Hepatocyte (in vitro differentiated cells): ENCODE results near the gene GRIK4. TPM values are rescaled to one million over a fixed set of nuclear protein-coding genes. Genes with fewer than 3 reads are reported as not detected.

ENCODE experiments used
- DNase-seq: peaks from one replicate; pipeline ENCODE4 v3.0.0-alpha.2; 2016; ENCODE audit warnings: low spot score
- H2AFZ ChIP-seq: fragments of 200-600 bp; sonication (generic); 2 replicates; pipeline ENCODE4 v1.6.0; 2016; ENCODE audit warnings: antibody characterized with exemption, mild to moderate bottlenecking
- H3K27ac ChIP-seq: fragments of 200-600 bp; sonication (generic); 2 replicates; pipeline ENCODE4 v1.5.1; 2016; ENCODE audit warnings: mild to moderate bottlenecking
- H3K27me3 ChIP-seq: fragments of 200-600 bp; sonication (generic); 2 replicates; pipeline ENCODE4 v1.6.1; 2016
- H3K36me3 ChIP-seq: fragments of 200-600 bp; sonication (generic); replicated peaks from 2 replicates; pipeline ENCODE4 v1.5.1; 2016; ENCODE audit warnings: low read depth; ENCODE audit not compliant: insufficient read depth
- H3K4me1 ChIP-seq: fragments of 200-600 bp; sonication (generic); 2 replicates; pipeline ENCODE4 v1.5.1; 2016; ENCODE audit warnings: mild to moderate bottlenecking, moderate library complexity; ENCODE audit not compliant: insufficient read depth
- H3K4me2 ChIP-seq: fragments of 200-600 bp; sonication (generic); 2 replicates; pipeline ENCODE4 v1.6.0; 2016
- H3K4me3 ChIP-seq: fragments of 200-600 bp; sonication (generic); 2 replicates; pipeline ENCODE4 v1.5.1; 2016; ENCODE audit warnings: mild to moderate bottlenecking
- H3K79me2 ChIP-seq: fragments of 200-600 bp; sonication (generic); 2 replicates; pipeline ENCODE4 v1.6.0; 2017; ENCODE audit warnings: mild to moderate bottlenecking
- H3K9me2 ChIP-seq: fragments of 200-600 bp; sonication (generic); replicated peaks from 2 replicates; pipeline ENCODE4 v1.6.0; 2017; ENCODE audit warnings: mild to moderate bottlenecking; ENCODE audit not compliant: insufficient read depth
- H3K9me3 ChIP-seq: fragments of 200-600 bp; sonication (generic); 2 replicates; pipeline ENCODE4 v1.5.1; 2016; ENCODE audit warnings: low read depth, mild to moderate bottlenecking
- H4K20me1 ChIP-seq: fragments of 200-600 bp; sonication (generic); 2 replicates; pipeline ENCODE4 v1.6.0; 2016; ENCODE audit warnings: mild to moderate bottlenecking; ENCODE audit not compliant: insufficient read depth, poor library complexity, severe bottlenecking
- EZH2 ChIP-seq: fragments of 200-600 bp; sonication (generic); IDR thresholded peaks from 2 replicates; pipeline ENCODE4 v1.6.1; 2016; ENCODE audit warnings: antibody characterized with exemption, mild to moderate bottlenecking, borderline replicate concordance
- EZH2phosphoT487 ChIP-seq: fragments of 200-600 bp; sonication (generic); IDR thresholded peaks from one replicate; pipeline ENCODE4 v1.6.1; 2018; ENCODE audit warnings: antibody characterized with exemption, mild to moderate bottlenecking, low read depth, moderate library complexity; ENCODE audit not compliant: unreplicated experiment, severe bottlenecking
- WGBS: methylation state at CpG from one replicate; pipeline ENCODE4 v1.1.6; 2016; ENCODE audit warnings: low lambda C conversion rate; ENCODE audit errors: missing lambda C conversion rate; 5-methylcytosine and 5-hydroxymethylcytosine counted together
- polyA plus RNA-seq: library from polyadenylated mRNA; unstranded; fragments of >200 nt; fragmentation: Nextera tagmentation; extraction: Ambion mirVana; gene quantifications from 2 replicates; pipeline ENCODE4 v1.2.1, GENCODE V29; 2016
- total RNA-seq: library from RNA; depleted of rRNA; stranded (reverse); fragments of >200 nt; gene quantifications from 2 replicates; pipeline ENCODE4 v1.2.3, GENCODE V29; 2014
- TF ChIP-seq, protein P1 (sequence below): fragments of 200-600 bp; sonication (generic); IDR thresholded peaks from 2 replicates; pipeline ENCODE4 v1.5.1; 2016; ENCODE audit warnings: antibody characterized with exemption, mild to moderate bottlenecking; ENCODE audit not compliant: poor library complexity

Gene GRIK4
- total and polyA plus RNA-seq, 2 experiments from 2014 or later, result 1.5 to 2.3 TPM

DNA sequence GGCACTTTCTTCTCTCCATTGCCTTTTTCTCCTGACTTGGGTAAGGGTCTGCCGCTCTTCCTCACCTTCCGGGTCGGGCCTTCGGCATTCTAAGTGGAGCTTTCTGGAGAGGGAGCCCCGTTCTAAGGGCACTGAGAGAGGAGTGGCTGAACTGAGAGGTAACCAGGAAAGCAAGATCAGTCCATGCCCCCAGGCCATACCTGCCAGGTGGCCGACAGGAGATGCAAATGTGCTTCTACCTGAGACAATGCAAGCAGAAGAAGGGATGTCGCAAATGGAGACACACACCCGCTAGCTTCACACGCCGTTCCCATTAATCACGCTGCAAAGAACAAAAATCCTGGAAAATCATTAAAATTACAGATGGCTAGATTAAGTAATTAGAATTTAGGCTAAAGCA is 356.0 kb downstream of the GRIK4 start:
- no peak overlapping the region for H3K4me3 ChIP-seq
- H4K20me1 ChIP-seq, result no peaks in the 10 kb centered on the region
- no peak for TF ChIP-seq EZH2
- TF ChIP-seq, protein P1, sequence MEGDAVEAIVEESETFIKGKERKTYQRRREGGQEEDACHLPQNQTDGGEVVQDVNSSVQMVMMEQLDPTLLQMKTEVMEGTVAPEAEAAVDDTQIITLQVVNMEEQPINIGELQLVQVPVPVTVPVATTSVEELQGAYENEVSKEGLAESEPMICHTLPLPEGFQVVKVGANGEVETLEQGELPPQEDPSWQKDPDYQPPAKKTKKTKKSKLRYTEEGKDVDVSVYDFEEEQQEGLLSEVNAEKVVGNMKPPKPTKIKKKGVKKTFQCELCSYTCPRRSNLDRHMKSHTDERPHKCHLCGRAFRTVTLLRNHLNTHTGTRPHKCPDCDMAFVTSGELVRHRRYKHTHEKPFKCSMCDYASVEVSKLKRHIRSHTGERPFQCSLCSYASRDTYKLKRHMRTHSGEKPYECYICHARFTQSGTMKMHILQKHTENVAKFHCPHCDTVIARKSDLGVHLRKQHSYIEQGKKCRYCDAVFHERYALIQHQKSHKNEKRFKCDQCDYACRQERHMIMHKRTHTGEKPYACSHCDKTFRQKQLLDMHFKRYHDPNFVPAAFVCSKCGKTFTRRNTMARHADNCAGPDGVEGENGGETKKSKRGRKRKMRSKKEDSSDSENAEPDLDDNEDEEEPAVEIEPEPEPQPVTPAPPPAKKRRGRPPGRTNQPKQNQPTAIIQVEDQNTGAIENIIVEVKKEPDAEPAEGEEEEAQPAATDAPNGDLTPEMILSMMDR, result no peak
- no peak for TF ChIP-seq EZH2phosphoT487
- no peak overlapping the region for H3K27ac ChIP-seq
- no peaks in the 10 kb centered on the region for H3K9me2 ChIP-seq
- no peaks in the 10 kb centered on the region for H3K4me1 ChIP-seq
- H3K9me3 ChIP-seq, result no peaks in the 10 kb centered on the region
- H3K27me3 ChIP-seq, result peaks cover 20% of the 10 kb centered on the region
- DNase-seq, result no peak
- no peaks in the 10 kb centered on the region for H3K79me2 ChIP-seq
- H3K36me3 ChIP-seq, result no peaks in the 10 kb centered on the region
- H3K4me2 ChIP-seq, result no peak overlapping the region
- no peak overlapping the region for H2AFZ ChIP-seq
- 61% methylated on average over 11 of the region's 11 CpGs for WGBS

DNA sequence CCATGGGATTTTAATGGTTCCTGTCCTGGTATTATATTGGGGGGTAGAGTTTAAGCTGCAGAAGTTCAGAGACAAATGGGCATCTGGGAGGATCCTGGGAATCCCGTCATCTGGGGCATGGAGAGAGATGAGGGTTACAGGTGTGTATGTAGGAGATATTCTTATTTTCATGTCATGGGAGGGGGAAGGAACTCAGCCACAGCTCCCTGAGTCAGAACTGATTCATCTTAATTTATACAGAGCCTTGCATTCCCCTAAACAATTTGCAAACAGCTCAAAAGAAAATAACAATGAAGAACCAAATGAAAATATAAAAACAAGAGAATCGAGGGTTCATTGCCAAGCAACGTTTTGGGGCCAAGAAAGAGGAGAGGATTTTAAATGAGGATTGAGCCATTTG is 356.4 kb downstream of the GRIK4 start:
- TF ChIP-seq, protein P1, result no peak
- no peak for TF ChIP-seq EZH2phosphoT487
- TF ChIP-seq EZH2, result no peak
- no peak overlapping the region for H3K4me3 ChIP-seq
- H3K9me3 ChIP-seq, result no peaks in the 10 kb centered on the region
- H3K9me2 ChIP-seq, result no peaks in the 10 kb centered on the region
- no peak overlapping the region for H3K27ac ChIP-seq
- no peak for DNase-seq
- H4K20me1 ChIP-seq, result no peaks in the 10 kb centered on the region
- no peaks in the 10 kb centered on the region for H3K79me2 ChIP-seq
- H3K36me3 ChIP-seq, result no peaks in the 10 kb centered on the region
- H3K4me2 ChIP-seq, result no peak overlapping the region
- H3K27me3 ChIP-seq, result peaks cover 20% of the 10 kb centered on the region
- no peaks in the 10 kb centered on the region for H3K4me1 ChIP-seq
- H2AFZ ChIP-seq, result no peak overlapping the region
- 69% methylated on average over 3 of the region's 3 CpGs for WGBS

DNA sequence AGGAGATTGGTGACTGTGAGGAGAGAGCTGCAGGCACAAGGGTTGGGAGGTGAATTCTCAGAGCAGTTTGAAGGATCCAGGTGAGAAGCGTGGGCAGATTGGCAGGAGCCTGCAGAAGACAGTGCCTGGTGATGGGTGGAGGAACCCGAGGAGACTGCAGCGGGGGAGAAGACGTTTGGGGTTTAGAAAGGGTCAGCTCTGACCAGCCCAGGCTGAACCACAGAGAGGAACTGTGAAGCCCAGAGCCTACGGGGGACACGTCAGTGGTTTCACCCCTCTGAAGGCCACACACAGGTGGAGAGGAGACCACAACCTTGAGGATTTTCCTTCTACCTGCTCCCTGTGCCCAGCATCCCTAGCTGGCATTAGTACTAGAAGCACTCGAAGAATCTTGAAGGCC is 357.5 kb downstream of the GRIK4 start:
- no peaks in the 10 kb centered on the region for H3K4me1 ChIP-seq
- H3K36me3 ChIP-seq, result no peaks in the 10 kb centered on the region
- H3K79me2 ChIP-seq, result no peaks in the 10 kb centered on the region
- H4K20me1 ChIP-seq, result no peaks in the 10 kb centered on the region
- H3K27me3 ChIP-seq, result peaks cover 20% of the 10 kb centered on the region
- no peak overlapping the region for H2AFZ ChIP-seq
- H3K4me2 ChIP-seq, result no peak overlapping the region
- no peaks in the 10 kb centered on the region for H3K9me3 ChIP-seq
- no peak overlapping the region for H3K4me3 ChIP-seq
- no peaks in the 10 kb centered on the region for H3K9me2 ChIP-seq
- TF ChIP-seq EZH2phosphoT487 (no peak), EZH2 (no peak)
- TF ChIP-seq, protein P1, result no peak
- WGBS, result 89% methylated on average over 7 of the region's 7 CpGs
- H3K27ac ChIP-seq, result no peak overlapping the region
- no peak for DNase-seq

DNA sequence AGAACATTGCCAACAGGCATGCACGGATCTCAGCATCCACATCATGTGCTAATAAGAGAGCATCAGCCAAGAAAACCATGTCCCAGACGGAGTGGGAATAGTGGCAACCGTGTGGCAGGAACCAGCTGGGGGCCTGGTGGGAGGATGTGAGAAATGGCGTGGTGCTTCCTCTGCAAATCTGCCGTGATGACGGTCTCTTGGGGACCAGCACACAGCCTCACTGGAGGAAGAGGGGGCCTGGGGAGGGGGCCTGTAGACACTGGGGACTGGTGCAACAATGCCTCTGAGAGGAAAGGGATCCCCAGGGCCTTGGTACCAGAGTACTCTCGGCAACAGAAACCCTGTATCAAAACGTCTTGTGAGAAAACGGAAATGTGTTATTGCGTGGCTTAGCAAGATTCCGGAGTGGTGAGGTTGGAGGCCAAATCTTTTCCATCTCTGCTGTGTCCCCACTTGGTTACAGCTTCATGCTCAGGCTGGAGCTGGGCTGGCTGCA is 358.0 kb downstream of the GRIK4 start:
- no peaks in the 10 kb centered on the region for H3K36me3 ChIP-seq
- H4K20me1 ChIP-seq, result no peaks in the 10 kb centered on the region
- peaks cover 20% of the 10 kb centered on the region for H3K27me3 ChIP-seq
- no peak for TF ChIP-seq EZH2phosphoT487
- TF ChIP-seq, protein P1, result no peak
- TF ChIP-seq EZH2, result no peak
- WGBS, result 88% methylated on average over 10 of the region's 11 CpGs
- H3K4me2 ChIP-seq, result no peak overlapping the region
- H3K4me1 ChIP-seq, result no peaks in the 10 kb centered on the region
- H2AFZ ChIP-seq, result no peak overlapping the region
- no peaks in the 10 kb centered on the region for H3K79me2 ChIP-seq
- no peak overlapping the region for H3K27ac ChIP-seq
- H3K9me2 ChIP-seq, result no peaks in the 10 kb centered on the region
- no peaks in the 10 kb centered on the region for H3K9me3 ChIP-seq
- DNase-seq, result no peak
- no peak overlapping the region for H3K4me3 ChIP-seq
